ENCODE data around the gene PLA2G2F. TPM values are rescaled to one million over a fixed set of nuclear protein-coding genes. Genes with fewer than 3 reads are reported as not detected.

Gene PLA2G2F
- total and polyA plus RNA-seq, 9 of the 15 experiments (the other 6 are each of a cell fraction or from before 2014, with no cell fraction given) = not detected

GRCh38 chr1:20194757-20195461 is 55.8 kb downstream of the PLA2G2F start (continued):
- TF ChIP-seq CXXC5 (CRISPR knock-in tag; IDR thresholded peaks at IDR 0.05) (0 out of 2 replicates have a peak, but pooled peaks have one; percentile 26), ZNF785 (CRISPR knock-in tag; IDR thresholded peaks at IDR 0.05) (no peak), GMEB1 (CRISPR knock-in tag; IDR thresholded peaks at IDR 0.05) (no peak), TOE1 (IDR thresholded peaks at IDR 0.05; ENCODE audit: borderline replicate concordance) (0 out of 2 replicates have a peak, but pooled peaks have one; percentile 32), TOE1 (CRISPR knock-in tag; IDR thresholded peaks at IDR 0.05; ENCODE audit: borderline replicate concordance, low read depth) (no peak), ZEB2 (IDR thresholded peaks at IDR 0.05) (no peak; the same call in 1 of the 2 replicates), POLR2H (tag; IDR thresholded peaks at IDR 0.05; ENCODE audit: low read depth) (peak; percentile 65), PHF8 (IDR thresholded peaks at IDR 0.05; ENCODE audit: borderline replicate concordance, low read length) (no peak), BCOR (IDR thresholded peaks at IDR 0.05) (no peak), SIN3A (IDR thresholded peaks at IDR 0.05; ENCODE audit: borderline replicate concordance in 2 of 2, control insufficient read depth in 1 of 2, low read depth in 2 of 2, low read length in 2 of 2) (0 out of 4 replicates have a peak, but pooled peaks of 1 of the 2 experiments have one; percentile 32), NRF1 (conservative IDR thresholded peaks at IDR 0.05 in 1 of 2, IDR thresholded peaks at IDR 0.05 in 1 of 2) (peak in 1 of 2 experiments; percentile 28; a peak in 2 of 4 replicates), MEIS2 (IDR thresholded peaks at IDR 0.05; ENCODE audit: partially characterized antibody) (peak; percentile 4), HNRNPH1 (optimal IDR thresholded peaks at IDR 0.05; ENCODE audit: low read depth, low read length) (no peak), SRF (CRISPR knock-in tag; IDR thresholded peaks at IDR 0.05) (0 out of 4 replicates have a peak, but pooled peaks of 1 of the 2 experiments have one; percentile 5), ZNF24 (IDR thresholded peaks at IDR 0.05) (0 out of 2 replicates have a peak, but pooled peaks have one; percentile 56), HMG20B (CRISPR knock-in tag; IDR thresholded peaks at IDR 0.05) (no peak), HMBOX1 (IDR thresholded peaks at IDR 0.05) (peak; percentile 78; the same call in 1 of the 2 replicates), HDAC1 (IDR thresholded peaks at IDR 0.05) (no peak)

Measured in K562 (cell line).